Activated T-cell treated with anti-CD3 and anti-CD28 coated beads, Interleukin-2, amount 50 U/mL, for 48 hours (primary cell): Measurements from ENCODE around the gene AP1S1.
A peak's percentile ranks its signal among the peaks of the same experiment; 100 is the strongest.

Experiments
- DNase-seq, 2 experiments: peaks; one replicate each; pipeline ENCODE4 v3.0.0-alpha.2; 2020

The AP1S1 gene

DNA sequence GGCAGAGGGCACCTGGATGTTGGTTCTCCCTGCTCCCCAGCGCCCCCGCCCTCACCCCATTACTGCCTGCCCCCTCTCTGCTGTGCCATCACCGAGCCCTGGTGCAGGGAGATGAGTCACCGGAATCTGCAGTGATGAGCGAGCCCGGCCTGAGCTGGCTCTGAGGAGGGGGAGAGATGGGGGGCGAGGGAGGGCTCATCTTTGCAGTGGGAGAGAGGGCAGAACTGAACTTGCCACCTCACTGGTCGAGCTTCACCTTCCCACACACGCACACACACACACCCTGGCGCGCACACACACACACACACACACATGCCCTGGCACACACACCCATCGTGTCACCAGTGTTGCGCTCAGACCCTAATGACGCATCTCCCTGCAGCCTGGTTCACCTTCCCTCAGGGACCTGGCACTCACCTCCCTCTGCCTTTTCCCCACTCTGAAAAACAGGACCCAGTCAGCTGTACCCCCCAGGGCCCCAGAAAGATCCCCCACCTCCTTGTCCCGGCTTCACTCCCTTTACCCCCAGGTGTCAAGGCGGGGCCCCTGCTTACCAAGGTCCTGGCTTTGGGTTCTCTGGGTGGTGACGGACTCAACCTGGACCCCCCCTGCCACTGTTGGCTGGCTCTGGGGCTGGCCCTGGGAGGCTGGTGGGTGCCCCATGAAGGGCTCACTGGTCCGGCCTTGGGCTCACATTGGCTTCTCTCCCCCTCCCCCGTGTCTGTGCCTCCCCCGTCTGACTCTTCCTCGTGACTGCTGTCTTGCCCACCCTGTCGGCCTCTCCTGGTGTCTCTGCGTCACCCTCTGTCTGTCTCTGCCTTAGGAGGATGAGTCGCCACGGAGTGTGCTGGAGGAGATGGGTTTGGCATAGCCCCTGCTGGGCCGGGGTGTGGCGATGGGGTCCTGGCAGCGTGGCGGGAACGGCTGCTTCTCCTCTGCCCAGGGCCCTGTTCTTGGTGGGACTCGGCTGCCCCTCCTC is 5.7 kb downstream of the AP1S1 start:
- no peak for DNase-seq

DNA sequence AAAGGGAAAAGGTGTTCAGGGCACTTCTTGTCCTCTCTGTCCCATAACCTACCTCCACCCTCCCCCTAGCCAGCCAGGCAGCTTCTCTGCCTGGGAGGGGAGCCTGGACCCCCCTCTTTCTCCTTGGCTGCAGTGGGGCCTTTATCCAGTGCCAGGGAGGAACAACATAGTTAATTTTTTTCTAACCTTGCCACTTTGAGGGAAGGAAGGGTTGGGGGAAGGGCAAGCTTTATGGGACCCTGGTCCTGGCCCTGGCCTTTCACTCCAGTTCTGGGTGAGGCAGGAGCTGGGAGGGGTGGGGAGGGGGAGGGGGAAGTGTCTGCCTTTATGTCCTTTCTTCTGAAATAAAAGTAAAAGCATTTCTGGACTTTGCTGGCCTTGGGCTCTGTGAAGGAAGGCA is 6.6 kb downstream of the AP1S1 start:
- DNase-seq: no peak

DNA sequence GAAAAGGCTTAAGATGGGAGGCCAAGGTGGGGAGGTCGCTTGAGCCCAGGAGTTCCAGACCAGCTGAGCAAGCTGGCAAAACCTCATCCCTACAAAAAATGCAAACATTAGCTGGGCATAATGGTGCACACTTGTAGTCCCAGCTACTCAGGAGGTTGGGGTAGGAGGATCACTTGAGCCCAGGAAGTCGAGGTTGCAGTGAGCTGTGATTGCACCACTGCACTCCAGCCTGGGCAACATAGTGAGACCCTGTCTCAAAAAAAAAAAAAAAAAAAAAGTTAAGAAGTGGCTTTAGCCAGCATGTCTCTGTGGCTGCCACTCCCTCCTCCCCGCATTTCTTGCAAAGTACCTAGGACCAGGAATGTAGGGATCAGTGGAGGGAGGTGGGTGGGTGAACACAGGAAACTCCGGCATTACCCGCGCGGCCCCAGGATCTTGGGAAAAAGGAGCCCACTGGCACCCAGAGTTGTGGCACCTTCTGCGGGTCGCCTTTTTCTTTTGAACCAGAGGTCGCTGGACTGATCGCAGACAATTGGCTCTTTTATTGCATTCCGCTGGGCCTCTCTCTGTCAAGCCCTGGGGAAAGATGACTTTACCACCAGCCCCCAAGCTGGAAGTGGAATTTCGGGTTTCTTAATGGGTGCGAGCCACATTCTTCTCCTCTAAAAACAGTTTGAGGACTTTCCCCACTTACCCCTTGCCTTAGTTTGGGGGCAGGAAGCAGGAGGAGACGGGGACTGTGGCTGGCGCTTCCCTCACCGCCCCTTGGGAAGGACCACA is 7.6 kb downstream of the AP1S1 start:
- DNase-seq: no peak

GRCh38 chr7:101162551-101163278 is 8.4 kb downstream of the AP1S1 start:
- DNase-seq: peak in 1 of 2 experiments; percentile 47

DNA sequence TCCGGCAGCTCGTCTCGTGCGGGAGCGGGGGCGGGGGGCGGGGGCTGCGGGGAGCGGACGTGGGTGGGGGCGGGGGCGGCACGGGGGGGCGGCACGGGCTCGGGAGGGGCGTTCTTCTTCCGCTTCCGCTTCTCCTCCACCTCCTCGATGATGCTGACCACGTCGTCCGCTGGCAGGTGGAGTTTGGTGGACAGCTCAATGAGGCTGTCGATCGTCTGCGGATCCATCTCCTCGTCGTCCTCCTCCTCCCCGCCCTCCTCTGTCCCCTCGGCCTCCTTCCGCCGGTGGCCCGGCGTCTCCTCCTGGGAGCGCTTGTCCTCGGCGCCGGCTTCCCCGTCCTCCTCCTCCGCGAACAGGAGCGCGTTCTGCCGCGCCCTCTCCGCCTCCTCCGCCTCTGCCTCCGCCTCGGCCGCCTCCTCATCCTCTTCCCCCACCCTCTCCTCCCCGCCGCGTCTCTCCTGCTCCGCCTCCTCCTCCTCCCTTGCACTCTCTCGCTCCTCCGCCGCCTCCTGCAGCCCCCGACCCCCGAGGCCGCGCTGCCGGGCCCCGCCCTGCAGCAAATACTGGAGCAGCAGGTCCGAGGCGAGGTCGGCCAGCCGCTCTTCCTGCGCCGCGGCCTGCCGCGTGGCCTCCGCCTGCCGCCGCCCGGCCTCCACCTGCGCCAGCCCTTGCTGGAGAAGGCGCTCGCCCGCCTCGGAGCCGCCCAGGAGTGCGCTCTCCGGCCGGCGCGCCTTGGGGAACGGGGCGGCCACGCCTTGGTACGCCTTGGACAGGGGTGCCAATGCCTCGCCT is 9.2 kb downstream of the AP1S1 start:
- DNase-seq: peak in 1 of 2 experiments; percentile 40

DNA sequence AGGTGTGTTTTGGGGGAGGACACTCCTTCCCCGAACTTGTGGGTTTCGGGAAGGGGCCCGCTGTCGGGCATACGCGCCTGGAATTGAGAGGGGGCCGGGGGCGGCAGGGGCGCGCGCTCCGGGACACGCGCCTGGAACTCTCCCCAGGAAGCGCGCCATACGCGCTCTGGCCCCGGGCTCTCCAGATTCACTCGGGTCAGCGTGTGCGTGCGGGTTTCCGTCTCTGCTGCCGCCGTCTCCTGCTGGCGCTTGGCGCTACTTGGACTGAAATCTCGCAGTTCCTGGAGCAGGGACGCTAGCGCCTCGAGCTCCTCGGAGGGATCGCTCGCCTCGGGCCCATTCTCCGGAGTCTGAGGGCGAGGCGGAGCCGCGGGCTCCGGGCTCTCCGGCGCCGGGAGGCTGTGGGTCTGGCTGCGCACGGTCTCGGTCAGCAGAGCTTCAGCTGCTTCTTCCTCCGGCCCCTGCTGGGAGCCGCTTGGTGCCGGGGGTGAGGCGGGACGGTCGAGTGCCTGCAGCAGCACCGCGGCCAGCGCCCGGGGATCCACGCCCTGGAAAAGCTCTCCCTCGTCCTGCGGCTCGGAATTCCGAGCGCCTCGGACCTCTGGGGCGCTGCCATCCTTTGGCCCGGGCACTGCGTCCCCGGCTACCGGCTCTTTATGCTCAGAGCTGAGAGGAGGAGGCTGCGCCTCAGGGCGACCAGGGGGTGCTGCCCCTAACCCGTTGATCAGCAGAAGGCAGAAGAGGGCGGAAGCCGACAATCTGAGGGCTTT is 10.0 kb downstream of the AP1S1 start:
- peak in 1 of 2 experiments; percentile 42 for DNase-seq

DNA sequence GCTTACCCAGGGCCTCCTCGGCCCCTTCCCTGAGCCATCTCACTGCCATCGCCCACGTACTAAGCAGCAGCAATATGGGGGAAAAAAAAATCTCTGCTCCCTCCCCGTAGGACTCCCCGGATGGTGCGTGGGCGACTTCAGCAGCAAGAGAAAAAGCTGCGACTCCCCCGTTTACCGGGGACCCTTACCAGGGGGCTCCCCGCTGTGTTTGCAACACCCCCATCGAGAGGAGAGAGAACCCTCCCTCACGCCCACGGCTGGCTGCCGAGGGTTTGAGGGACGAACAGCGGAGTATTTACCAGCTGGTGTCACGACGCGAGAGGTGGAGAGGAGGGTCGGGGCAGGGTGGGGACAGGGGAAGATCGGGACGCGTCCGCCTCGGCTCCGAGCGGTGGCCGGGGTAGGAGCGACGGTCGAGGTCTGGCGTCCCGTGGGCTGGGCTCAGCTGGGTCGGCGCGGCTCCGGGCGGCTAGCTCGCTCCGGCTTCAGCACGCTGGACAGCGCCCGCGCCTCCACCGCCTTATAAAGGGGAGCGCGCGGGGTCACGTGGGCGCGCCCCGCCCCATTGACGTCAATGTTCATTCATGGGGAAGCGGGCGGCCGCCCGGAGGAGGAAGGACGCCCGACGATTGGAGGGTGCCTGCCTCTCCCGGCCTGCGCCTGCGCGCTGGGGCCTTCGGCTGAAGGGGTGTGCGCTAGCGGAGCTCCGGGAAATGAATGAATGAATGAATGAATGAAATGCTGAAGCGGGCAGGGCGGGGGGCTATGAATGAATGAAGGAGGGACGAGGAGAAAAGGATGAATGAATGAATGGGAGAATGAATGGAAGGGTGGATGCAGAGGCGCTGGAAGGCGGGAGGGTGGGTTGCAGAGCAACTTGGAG is 11.0 kb downstream of the AP1S1 start, which contains the start of gene VGF:
Gene VGF, minus strand, starts transcription at position 495 of the 883 bp plus-strand sequence. CDS start 726 bp downstream, outside the sequence.
- peak; percentile 95 to 96 for DNase-seq

DNA sequence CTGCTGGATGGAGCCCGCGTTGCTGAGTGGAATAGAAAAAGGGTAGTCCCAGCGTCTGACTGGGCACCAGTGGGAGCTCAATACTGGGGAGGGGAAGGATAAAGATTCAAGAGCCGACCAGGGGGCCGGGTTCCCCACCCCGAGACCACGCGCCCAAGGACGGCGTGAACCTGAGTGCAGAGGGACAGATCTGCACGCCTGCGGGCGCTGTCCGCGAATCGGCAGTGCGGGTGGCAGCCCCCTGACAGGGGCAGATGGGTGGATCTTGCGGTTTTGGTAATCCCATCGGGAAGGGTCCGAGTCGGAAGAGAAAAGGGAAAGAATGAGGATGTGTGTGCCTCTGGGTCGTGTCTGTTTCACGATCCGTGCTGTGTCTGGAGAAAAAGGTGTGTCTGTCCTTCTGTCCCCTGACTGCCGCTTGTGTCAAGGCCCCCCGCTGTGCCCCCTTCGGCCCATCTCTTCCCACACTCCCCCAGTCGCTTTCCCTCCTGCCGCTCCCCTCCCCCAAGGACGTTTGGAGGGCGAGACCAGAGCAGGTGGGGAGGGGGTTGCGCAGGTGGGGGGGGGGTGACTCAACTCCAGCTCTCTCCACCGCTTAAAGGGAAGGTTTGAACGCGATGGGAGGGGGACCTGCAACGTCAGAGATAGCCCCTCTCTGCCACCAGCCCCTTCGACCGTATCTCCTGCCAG is 11.8 kb downstream of the AP1S1 start:
- DNase-seq: no peak

DNA sequence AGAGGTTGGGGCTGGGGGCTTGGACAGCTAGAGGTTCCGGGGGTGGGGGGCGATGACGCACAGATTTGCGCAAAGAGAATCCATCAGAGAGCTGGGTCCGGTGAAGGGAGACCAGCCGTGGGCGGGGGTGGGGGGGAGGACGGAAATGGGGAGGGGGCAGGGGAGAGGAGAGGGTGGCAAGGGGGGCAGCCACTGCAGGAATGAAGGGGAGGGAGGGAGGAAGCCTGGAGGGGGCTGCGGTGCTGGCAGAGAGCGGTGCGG is 12.3 kb downstream of the AP1S1 start:
- no peak for DNase-seq

DNA sequence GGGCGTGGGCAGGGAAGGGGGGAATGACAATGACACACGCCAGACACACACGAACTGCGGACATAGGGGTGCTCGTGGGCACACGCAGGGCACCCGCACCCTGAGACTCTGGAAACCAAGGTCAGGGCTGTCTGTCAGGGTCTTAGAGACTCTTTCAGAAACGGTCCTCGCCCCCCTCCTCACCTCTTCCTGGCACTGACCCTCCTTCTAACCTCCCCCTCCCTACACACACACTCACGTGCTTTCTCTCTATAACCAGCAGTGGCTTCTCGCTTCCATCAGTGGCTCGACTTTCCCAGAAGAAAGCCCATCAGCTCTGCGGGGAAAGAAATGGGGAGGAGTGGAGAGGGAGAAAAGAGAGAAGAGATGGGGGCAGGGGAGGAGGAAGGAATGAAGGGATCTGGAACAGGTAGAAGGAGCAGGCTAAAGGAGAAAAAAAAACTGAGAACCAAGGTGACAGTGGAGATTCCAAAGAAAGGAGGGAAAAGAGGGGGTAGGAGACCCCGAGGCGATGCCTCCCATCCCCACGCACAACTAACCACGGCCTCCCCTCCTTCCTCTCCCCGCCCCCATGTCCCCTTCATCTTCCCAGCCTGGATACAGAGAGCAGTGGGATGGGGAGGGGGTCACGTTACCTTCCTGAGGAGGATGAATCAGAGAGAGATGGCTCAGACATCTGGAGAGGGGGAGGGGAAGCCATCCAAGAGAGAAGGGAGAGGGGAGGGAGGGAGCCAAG is 12.8 kb downstream of the AP1S1 start:
- DNase-seq: no peak

GRCh38 chr7:101167645-101168411 is 13.6 kb downstream of the AP1S1 start:
- DNase-seq: no peak

DNA sequence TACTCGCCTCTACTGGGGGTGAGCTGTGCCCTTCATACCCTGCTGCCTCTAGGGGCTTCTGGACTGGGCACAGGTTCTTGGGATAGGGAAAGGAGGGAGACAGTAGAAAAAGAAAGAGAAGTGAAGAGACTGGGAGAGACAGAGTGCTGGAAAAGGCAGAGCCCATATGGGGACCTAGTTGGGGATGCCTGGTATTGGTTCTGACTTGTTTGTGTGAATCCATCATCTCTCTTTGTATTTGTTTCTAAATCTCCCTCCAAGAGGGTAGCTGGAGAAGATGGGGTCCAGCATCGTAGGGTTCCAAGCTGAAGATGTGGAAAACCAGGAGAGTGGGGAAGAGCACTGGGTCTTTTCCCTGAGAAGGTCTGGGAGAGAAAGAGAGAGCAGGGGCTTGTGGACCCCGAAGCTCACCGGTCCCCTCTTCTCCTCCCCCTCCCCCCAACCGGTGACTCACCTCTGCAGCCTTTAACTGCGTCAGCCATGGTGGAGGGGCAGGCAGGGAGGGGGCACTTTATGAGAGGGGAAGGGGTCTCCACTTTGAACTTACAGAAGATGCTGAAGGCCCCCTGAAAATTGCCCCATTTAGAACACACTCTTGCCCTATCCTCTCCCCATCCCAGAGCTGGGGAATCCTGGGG is 14.3 kb downstream of the AP1S1 start:
- DNase-seq: peak in 1 of 2 experiments; percentile 35

DNA sequence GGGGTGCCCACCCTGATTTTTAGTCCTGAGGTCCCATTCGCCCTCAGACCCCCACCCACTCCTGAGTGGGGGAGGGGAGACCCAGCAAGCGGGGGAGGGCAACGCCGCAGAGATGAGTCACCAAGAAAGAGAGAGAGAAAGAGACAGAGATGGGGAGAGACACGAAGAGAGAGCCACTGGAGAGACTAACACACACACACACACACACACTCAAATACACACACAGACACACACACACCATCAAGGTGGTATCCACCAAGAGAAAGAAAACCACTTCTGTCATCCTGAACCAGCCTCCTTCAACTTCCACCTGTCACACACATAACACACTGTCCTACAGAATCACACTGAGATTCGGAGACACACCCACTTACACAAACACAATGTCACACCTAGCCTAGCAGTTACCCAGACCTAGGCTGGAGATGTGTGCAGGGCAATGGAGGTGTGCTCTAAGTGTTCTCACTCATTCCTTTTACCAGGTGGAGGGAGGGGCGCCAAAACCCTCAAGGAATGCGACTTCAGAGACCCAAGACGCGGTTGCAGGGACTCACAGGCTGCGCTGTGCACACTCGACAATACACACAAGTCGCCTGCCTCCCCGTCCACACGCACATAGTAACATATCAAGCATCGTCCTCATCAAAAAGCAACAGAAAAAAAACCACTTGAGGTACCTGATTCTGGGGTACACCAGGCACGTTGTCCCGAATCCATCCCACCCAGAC is 15.0 kb downstream of the AP1S1 start:
- DNase-seq: peak in 1 of 2 experiments; percentile 20

GRCh38 chr7:101169838-101170551 is 15.7 kb downstream of the AP1S1 start:
- peak; percentile 90 to 92 for DNase-seq

DNA sequence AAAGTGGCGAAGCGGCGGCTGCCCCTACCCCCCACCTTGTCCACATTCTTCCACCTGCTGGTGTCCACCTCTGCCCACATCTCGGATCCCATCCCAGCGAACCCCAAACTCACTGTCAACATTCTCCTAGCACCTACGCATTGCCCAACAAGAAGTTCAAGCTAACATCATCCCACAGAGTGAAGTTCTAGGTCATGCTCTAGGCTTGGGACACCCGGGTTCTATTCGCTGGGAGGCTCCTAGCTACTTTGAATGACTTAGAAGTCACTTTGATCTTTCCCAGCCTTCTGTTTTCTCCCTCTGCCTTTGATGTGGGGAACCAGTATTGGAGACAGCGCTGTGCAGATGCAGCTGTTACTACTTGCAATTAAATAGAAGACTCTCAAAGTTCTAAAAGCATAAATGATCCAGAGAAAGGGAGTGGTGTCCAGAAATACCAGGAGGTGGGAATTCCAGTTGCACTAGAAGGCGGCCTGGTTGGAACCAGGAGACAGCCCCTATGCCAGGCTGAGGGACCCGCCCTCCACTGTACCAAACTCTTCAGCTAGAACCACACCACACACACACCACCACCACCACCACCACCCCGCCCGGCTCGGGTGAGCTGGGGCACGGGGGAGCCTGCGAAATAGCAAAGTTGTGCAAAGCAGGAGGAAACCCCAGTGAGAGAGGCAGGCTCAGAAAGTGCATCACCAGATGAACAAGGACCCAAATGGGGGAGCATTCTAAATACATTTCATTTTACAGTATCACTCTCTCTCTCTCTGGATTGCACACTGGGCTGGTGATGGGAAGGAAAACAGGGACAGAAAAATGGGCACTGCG is 16.6 kb downstream of the AP1S1 start:
- DNase-seq: no peak
